WTC11 (cell line): ENCODE results near the gene SSH3.

ENCODE experiments used
- CREM ChIP-seq: sonication (generic); formaldehyde crosslinking; IDR thresholded peaks from 2 replicates; pipeline ENCODE4 v1.8.1; 2022; ENCODE audit warnings: mild to moderate bottlenecking, missing genetic modification reagents, moderate library complexity
- E2F1 ChIP-seq: sonication (generic); formaldehyde crosslinking; IDR thresholded peaks from 2 replicates; pipeline ENCODE4 v1.8.0; 2022; ENCODE audit warnings: mild to moderate bottlenecking, missing genetic modification reagents
- KAT7 ChIP-seq: sonication (generic); formaldehyde crosslinking; IDR thresholded peaks from 2 replicates; pipeline ENCODE4 v1.8.1; 2023; ENCODE audit warnings: missing genetic modification reagents, mild to moderate bottlenecking, borderline replicate concordance
- NR1H2 ChIP-seq: sonication (generic); formaldehyde crosslinking; IDR thresholded peaks from 2 replicates; pipeline ENCODE4 v1.9.0; 2021; ENCODE audit warnings: mild to moderate bottlenecking, moderate library complexity, missing genetic modification reagents
- RELA ChIP-seq: sonication (generic); formaldehyde crosslinking; IDR thresholded peaks from 2 replicates; pipeline ENCODE4 v1.8.1; 2022; ENCODE audit warnings: missing genetic modification reagents, mild to moderate bottlenecking, borderline replicate concordance
- ZNF219 ChIP-seq: sonication (generic); formaldehyde crosslinking; IDR thresholded peaks from 2 replicates; pipeline ENCODE4 v1.8.0; 2023; ENCODE audit warnings: missing genetic modification reagents, mild to moderate bottlenecking, borderline replicate concordance
- ZNF232 ChIP-seq: sonication (generic); formaldehyde crosslinking; IDR thresholded peaks from 2 replicates; pipeline ENCODE4 v1.8.0; 2022; ENCODE audit warnings: mild to moderate bottlenecking, missing genetic modification reagents
- ZNF416 ChIP-seq: fragments of 250-450 bp; sonication (Bioruptor Pico); IDR thresholded peaks from 2 replicates; pipeline ENCODE4 v1.9.0; 2021; ENCODE audit warnings: mild to moderate bottlenecking, inconsistent platforms
- TF ChIP-seq, protein P1 (sequence below): fragments of 200-600 bp; IDR thresholded peaks from 2 replicates; pipeline ENCODE4 v1.8.0; 2022; ENCODE audit warnings: antibody characterized with exemption

DNA sequence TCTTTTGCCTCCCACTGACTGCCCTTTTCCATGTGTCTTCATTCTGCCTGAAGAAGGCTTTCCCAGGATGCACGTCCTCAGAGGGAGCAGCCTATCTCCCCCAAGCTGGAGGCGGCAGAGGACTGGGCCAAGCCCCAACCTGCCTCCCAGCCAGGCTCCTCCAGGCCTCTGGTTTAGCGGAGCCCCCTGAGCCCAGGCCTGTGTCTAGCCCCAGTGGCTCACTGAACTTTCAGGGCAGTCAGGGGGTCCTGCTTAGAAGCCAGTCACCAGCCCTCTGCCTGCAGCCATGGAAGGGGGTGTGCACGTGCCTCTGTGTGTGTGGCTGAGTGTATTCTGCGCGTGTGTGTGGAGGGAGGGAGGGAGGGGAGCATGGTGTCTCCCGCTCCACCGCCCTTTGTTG lies 47.5 kb upstream of the SSH3 start:
- no peak for TF ChIP-seq NR1H2 (CRISPR knock-in tag)
- TF ChIP-seq, protein P1, sequence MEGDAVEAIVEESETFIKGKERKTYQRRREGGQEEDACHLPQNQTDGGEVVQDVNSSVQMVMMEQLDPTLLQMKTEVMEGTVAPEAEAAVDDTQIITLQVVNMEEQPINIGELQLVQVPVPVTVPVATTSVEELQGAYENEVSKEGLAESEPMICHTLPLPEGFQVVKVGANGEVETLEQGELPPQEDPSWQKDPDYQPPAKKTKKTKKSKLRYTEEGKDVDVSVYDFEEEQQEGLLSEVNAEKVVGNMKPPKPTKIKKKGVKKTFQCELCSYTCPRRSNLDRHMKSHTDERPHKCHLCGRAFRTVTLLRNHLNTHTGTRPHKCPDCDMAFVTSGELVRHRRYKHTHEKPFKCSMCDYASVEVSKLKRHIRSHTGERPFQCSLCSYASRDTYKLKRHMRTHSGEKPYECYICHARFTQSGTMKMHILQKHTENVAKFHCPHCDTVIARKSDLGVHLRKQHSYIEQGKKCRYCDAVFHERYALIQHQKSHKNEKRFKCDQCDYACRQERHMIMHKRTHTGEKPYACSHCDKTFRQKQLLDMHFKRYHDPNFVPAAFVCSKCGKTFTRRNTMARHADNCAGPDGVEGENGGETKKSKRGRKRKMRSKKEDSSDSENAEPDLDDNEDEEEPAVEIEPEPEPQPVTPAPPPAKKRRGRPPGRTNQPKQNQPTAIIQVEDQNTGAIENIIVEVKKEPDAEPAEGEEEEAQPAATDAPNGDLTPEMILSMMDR: no peak
- TF ChIP-seq E2F1: no peak
- no peak for TF ChIP-seq ZNF416 (CRISPR knock-in tag)
- no peak for TF ChIP-seq KAT7 (CRISPR knock-in tag)
- no peak for TF ChIP-seq RELA (CRISPR knock-in tag)
- TF ChIP-seq ZNF232 (CRISPR knock-in tag): no peak
- no peak for TF ChIP-seq CREM (CRISPR knock-in tag)
- no peak for TF ChIP-seq ZNF219 (CRISPR knock-in tag)
